Measurements from ENCODE around the gene MEGF6.

DNA sequence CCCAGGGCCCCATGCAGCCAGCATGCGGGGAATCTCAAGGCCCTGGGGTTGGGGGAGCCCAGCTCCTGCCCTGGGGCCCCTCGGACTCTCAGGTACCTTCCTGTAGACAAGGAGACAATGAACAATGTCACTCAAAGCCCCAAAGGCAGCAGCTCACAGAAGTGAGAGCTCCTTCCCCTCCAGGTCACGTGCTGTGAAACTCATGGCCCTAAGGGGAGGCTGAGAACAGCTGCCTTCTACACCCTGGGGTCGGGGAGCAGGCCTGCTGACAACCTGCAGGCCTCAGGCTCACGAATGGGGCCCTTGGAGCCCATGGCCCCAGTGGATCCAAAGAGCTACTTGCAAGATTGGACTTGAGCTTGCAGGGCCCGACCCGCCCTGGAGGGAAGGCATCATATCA lies 3.2 kb downstream of the MEGF6 start:
- TF ChIP-seq POLR2A (IDR thresholded peaks at IDR 0.05; ENCODE audit: low read depth, low read length) (no peak), POLR2AphosphoS5 (IDR thresholded peaks at IDR 0.05; ENCODE audit: low read depth, low read length) (no peak)
